HG02763 (cell line): ENCODE data around the gene OPCML.

Experiments
- ATAC-seq: cut with Tn5 transposase; IDR thresholded peaks from one replicate; pipeline ENCODE4 v1.9.1; 2021; ENCODE audit warnings: mild to moderate bottlenecking, moderate library complexity; ENCODE audit not compliant: unreplicated experiment

Gene OPCML

DNA sequence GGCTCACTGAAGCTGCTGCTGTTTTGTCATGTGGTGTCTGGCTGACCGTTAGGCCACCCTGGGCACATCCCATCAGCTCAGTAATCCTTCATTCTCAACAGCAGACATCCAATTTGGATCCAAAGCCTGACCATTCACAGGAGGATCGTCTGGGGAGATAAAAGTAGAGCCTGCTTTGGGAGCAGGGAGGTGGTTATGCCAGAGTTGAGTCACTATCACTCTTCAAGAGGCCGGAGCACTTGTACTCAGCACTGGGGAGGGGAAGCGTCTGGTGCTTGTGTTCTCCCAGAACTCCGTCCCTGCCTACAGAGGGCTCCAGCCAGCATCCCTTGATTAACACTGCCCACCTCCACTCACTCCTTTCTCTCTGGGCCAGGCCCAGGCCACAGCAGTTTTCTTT is 382.6 kb downstream of the OPCML start:
- no peak for ATAC-seq

GRCh38 chr11:133147625-133148024 is 384.7 kb downstream of the OPCML start:
- ATAC-seq, result no peak

DNA sequence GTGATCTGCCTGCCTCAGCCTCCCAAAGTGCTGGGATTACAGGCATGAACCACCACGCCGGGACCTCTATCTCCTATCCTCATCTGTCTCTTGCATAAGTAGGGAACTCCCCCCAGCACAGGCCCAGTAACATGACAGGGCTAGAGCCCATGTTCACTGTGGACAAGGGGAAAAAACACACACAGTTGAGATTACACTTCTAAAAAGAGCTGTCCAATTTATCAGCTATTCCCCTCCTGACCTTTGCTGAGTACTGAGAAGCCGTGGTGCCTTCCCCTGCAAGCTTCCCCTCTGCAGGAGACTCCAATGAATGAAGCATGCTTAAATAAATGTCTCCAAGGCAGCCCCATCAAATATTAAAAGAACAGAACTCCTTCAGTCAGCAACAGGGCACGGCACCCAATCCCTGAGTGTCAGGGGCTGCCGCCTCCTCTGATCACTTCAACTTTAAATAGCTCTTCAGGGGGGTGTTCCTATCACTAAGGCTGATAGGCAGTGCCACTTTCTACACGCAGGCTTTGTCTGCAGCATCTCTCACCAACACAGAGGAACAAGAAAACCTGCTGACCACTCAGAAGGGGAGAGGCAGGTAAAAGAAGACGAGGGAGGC is 385.5 kb downstream of the OPCML start:
- ATAC-seq, result no peak

GRCh38 chr11:133137939-133138338 is 394.4 kb downstream of the OPCML start:
- no peak for ATAC-seq

DNA sequence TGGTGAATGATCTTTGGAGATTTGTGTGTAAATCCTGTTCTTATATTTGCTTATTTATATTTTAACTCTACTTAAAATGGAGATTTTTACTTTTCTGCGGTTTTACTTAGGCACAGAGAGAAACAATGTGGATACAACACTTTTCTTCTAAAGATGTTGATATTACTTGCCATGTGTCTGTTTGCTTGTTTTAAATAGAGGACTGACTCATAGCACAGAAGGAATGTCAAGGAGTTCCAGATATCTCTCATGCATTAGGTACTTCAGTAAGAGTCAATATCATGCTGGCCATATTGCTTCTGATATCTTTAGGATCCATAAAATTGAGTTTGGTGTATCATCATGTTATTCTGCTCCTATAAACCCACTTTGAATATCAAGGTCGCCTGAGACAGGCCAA is 395.0 kb downstream of the OPCML start:
- no peak for ATAC-seq

- no peak for ATAC-seq
Observed at GRCh38 chr11:133136376-133136775, 395.9 kb downstream of the OPCML start.

- ATAC-seq, result peak; percentile 79
Observed at GRCh38 chr11:133134314-133135173, 397.8 kb downstream of the OPCML start.

- ATAC-seq, result no peak
Observed at GRCh38 chr11:133133606-133134005, 398.7 kb downstream of the OPCML start.

DNA sequence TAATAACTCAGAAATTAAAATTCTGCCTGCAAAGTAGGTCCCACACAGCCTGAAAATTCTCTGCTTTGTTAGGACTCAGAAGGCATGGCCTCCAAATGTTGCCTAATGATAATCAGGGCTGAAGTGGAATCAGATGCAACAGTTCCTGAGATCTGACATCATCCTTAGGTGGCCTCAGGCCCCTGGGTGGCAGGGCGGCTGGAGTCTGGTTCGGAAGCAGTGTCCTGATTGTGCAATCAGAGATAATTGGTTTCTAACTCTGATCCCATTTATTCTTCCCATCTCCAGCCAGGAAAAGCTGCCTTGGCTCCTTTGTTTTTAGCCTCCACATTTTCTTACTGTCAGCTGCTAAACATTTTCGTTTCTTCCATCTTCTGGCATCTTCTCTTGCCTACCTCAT is 399.3 kb downstream of the OPCML start:
- ATAC-seq, result no peak

- no peak for ATAC-seq
Observed at GRCh38 chr11:133127741-133128140, 404.6 kb downstream of the OPCML start.

DNA sequence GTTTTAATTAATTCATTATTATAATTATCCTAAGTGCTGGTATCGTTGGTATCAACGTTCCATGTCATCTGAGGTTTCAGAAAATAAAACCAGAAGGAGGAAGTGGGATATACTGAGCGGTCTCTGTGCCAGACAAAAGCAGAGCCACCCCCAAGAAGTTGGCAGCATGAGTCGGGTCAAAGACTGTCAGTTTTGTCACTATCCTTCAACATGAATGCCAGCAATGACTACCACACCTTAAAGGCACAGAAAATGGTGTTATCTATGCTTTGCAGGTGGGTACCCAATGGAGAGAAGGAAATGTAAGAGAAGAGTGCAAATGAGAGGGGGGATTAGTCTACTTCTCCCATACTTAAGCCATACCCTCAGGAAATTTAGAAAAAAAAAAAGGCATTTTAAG is 408.5 kb downstream of the OPCML start:
- ATAC-seq, result no peak

GRCh38 chr11:133123366-133123765 is 408.9 kb downstream of the OPCML start:
- ATAC-seq, result no peak

- no peak for ATAC-seq
Observed at GRCh38 chr11:133122256-133122655, 410.0 kb downstream of the OPCML start.

GRCh38 chr11:133118563-133119268 is 413.6 kb downstream of the OPCML start:
- no peak for ATAC-seq

- no peak for ATAC-seq
Observed at GRCh38 chr11:133115099-133115498, 417.2 kb downstream of the OPCML start.

GRCh38 chr11:133107763-133108162 is 424.5 kb downstream of the OPCML start:
- ATAC-seq, result no peak

DNA sequence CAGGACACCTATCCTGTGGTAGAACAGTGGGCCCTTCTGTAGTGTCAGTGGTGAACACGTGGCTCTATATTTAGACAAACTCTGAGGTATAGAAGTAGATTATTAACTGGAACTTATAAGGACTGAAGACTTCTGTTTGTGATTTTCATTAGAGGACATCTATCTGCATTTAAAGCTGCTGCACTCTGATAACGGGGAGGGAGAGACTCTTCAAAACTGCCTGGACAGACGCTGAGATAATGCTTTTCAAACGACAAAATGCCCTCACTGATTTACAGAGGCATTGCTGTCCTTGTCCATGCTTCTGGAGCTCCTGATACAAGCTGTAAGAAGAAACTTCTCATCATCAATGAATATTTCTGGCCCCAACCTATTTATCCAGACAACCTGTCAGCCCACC is 425.2 kb downstream of the OPCML start:
- no peak for ATAC-seq

DNA sequence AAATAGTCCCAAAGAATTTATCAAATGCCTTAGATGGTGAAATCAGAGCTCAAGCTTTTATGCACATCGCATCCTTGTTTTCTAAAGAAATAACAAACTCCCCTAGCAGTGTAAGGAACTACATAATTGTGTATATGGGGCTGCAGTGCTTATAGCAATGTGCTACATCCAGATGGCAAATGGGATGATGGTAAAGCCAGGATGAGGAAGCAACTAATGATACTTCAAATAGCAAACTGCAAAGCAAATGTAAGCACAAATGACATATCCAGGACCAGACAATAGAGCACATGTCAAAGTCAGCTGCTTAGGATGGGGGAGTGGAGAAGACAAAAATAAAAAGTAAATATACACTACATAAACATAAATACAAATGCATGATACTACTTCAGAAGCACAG is 425.9 kb downstream of the OPCML start:
- ATAC-seq, result no peak

- no peak for ATAC-seq
Observed at GRCh38 chr11:133104009-133104744, 428.1 kb downstream of the OPCML start.

GRCh38 chr11:133096981-133097380 is 435.3 kb downstream of the OPCML start:
- ATAC-seq, result no peak

GRCh38 chr11:133086518-133086917 is 445.8 kb downstream of the OPCML start:
- no peak for ATAC-seq
